ENCODE results near the gene BFSP1.

- TF ChIP-seq CTCF (IDR thresholded peaks at IDR 0.05; ENCODE audit: poor library complexity): no peak
- no peak for TF ChIP-seq EZH2phosphoT487 (IDR thresholded peaks at IDR 0.05; ENCODE audit: low read depth, severe bottlenecking, unreplicated experiment)
- no peak for TF ChIP-seq EZH2 (IDR thresholded peaks at IDR 0.05; ENCODE audit: borderline replicate concordance)
These were observed 82.1 kb downstream of the BFSP1 start for GRCh38 chr20:17449031-17449430.

Measured in hepatocyte (in vitro differentiated cells).